HG03442 (cell line): ENCODE measurements around the gene SEPHS1.
"Not testable (repeated sequence)": the region's sequence is repeated elsewhere in the genome, so short reads cannot be mapped to it uniquely, and the experiment has no call there.

Experiments
- ATAC-seq: cut with Tn5 transposase; IDR thresholded peaks from one replicate; pipeline ENCODE4 v1.9.1; 2021; ENCODE audit warnings: mild to moderate bottlenecking, moderate library complexity; ENCODE audit not compliant: unreplicated experiment

SEPHS1 gene

GRCh38 chr10:13291821-13292773 lies 56.0 kb downstream of the SEPHS1 start:
- ATAC-seq, result no peak

GRCh38 chr10:13291061-13291460 lies 57.0 kb downstream of the SEPHS1 start:
- no peak for ATAC-seq

DNA sequence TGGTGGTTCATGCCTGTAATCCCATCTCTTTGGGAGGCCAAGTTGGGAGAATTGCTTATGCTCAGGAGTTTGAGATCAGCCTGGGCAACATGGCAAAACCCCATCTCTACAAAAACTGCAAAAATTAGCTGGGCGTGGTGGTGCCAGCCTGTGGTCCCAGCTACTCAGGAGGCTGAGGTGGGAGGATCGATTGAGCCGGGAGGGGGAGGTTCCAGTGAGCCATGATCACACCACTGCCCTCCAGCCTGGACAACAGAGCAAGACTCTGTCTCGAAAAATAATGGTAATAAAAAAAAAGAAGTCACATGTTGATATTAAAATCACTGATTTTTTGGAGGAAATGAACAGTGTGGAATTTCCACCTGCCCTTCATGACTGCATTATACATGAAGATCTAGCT lies 64.0 kb downstream of the SEPHS1 start:
- ATAC-seq, result no peak

DNA sequence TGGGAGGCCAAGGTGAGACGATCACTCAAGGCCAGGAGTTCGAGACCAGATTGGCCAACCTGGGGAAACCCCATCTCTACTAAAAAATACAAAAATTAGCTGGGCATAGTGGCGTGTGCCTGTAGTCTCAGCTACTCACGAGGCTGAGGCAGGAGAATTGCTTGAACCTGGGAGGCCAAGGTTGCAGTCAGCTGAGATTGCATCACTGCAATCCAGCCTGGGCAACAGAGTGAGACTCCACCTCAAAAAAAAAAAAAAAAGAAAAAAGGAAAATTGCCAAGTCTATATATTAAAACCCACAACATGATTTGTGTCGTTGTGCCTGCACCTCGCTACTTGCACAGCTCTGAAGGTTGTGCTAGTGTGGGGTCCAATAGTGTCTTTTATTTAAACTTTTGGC lies 65.7 kb downstream of the SEPHS1 start:
- not testable (repeated sequence) for ATAC-seq

- ATAC-seq, result no peak
Measured at GRCh38 chr10:13276749-13277365, 71.2 kb downstream of the SEPHS1 start.

- not testable (repeated sequence) for ATAC-seq
Measured at GRCh38 chr10:13276146-13276545, 71.9 kb downstream of the SEPHS1 start.

GRCh38 chr10:13272164-13272571 lies 75.9 kb downstream of the SEPHS1 start:
- no peak for ATAC-seq

- peak; percentile 84 for ATAC-seq
Measured at GRCh38 chr10:13271552-13272163, 76.4 kb downstream of the SEPHS1 start.

- ATAC-seq, result peak; percentile 7
Measured at GRCh38 chr10:13270877-13271551, 77.1 kb downstream of the SEPHS1 start.

- no peak for ATAC-seq
Measured at GRCh38 chr10:13268841-13269240, 79.3 kb downstream of the SEPHS1 start.

GRCh38 chr10:13268310-13268709 lies 79.8 kb downstream of the SEPHS1 start:
- no peak for ATAC-seq
